GM19455 (cell line): ENCODE data around the gene CCNF.

Source experiments
- ATAC-seq: cut with Tn5 transposase; IDR thresholded peaks from one replicate; pipeline ENCODE4 v1.9.1; 2021; ENCODE audit not compliant: unreplicated experiment

CCNF gene

GRCh38 chr16:2455081-2455845 is 26.0 kb downstream of the CCNF start:
- ATAC-seq, result no peak

- ATAC-seq, result no peak
Measured at GRCh38 chr16:2456551-2457153, 27.4 kb downstream of the CCNF start.

GRCh38 chr16:2457267-2457666 is 28.0 kb downstream of the CCNF start:
- ATAC-seq, result no peak

DNA sequence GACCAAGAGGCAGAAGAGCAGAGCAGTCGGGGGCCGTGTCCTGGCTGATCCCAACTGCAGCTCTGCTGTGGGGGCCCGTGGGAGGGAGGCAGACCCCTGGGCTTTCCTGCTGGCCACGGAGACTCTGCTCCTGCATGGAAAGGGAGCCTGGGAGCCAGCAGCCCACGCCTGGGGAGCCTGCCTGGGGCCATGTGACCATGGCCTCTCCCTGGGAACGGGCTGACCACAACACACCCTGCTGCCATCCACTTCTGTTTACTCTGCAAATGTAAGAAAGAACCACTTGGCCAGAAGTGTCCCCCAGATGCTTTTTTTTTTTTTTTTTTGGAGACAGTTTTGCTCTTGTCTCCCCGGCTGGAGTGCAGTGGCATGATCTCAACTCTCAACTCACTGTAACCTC is 28.7 kb downstream of the CCNF start:
- no peak for ATAC-seq

DNA sequence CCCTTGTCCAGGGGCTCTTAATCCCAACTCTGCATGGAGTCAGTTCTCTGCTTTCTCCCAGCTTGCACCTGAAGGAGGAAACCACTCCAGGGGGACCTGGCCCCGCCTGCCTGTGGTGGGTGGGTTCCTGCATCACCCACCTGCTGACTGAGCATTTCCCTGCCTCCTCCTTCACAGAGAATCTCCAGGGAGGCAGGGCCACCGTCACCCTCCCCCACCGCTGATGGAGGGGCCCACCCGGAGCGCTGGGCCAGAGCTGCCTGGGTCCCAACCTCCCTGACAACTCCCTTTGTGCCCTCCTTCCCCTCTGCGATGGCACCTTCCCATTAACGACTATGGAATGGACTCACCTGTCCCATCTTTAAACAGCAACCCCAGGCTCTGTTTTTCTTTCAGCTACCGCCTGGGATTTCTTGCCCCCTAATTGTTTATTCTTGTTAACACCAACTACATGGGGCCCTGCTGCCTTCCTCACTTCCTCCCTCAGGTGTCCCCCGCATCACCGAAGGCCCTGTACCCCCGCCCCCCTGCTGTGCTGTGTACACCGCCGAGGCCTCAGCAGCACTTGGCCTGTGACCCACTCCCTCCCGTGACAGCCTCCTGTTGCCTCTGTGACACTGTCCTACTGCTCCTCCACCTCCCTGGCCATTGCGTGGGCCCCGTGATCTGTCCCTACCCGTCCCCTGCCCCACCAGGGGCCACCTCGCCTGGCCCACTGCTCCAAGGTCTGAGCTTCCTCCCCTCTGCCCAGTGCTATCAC is 29.8 kb downstream of the CCNF start:
- no peak for ATAC-seq

DNA sequence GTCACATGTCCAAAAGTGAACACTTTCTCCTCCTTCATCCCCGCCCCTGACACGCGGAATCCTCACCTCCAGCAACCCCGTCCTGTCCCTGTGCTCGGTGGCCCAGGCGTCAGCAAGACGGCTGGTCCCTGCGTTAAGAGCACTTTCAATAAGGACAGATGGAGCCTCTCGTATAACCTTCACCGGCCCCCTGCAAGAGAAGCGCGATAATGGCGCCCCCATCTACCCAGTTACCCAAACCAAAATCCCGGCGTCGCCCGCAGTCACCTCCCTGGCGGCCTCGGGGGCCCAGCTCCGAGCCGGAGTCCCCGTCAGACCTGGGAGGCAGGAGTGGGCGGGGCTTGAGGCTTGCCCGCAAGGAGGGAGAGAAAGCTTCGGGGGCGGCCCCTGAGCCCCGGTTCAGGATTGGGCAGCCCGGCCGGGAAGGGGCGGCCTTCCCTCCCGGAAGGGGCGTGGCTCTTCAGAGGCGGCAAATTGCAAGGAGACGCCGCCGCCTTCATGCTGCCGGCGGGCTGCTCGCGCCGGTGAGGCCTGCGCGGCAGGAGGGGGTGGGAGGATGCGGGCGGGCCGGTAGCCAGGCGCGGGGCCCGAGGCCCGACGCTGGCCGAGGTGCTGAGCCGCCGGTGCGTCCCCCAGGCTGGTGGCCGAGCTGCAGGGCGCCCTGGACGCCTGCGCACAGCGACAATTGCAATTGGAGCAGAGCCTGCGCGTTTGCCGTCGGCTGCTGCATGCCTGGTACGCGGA is 30.6 kb downstream of the CCNF start, which contains the start of gene TEDC2:
TEDC2 (plus strand) TSS at position 463 of the 744 bp plus-strand sequence; CDS start at position 499, 36 bp downstream.
- ATAC-seq, result peak; percentile 89

- ATAC-seq, result no peak
Measured at GRCh38 chr16:2460391-2460713, 31.1 kb downstream of the CCNF start.

- ATAC-seq, result no peak
Measured at GRCh38 chr16:2460916-2461315, 31.7 kb downstream of the CCNF start.

DNA sequence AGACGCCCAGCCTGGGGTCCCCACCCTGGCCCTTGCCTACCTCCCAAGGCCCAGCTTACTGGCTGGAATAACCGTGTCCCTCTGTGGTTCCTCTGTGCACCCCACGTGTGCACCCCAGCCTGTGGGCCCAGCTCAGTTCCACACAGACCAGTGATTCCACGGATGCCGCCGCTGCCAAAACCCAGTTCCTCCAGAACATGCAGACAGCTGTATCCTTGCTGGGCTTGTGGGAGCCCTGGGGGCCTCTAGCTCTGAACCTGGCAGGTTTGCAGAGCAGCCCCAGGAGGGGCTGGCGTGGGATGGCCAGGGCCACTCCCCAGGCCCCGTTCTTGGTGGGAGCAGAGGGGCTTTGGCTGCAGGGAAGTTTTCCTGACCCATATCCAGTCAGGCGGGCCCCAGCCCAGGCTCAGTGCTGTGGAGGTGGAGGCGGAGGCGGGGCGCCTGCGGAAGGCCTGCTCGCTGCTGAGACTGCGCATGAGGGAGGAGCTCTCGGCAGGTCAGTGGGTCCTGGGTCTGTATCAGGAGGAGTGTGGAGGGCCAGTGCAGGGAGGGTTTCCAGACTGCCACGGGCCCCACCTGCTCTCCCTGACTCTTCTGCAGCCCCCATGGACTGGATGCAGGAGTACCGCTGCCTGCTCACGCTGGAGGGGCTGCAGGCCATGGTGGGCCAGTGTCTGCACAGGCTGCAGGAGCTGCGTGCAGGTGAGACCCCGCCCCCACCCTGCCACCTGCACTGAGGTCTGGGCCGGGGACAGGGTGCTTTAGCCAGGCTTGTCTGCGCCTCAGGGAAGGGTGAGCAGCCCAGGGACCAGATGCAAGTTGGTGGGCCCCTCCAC is 33.0 kb downstream of the CCNF start:
- ATAC-seq, result no peak

- no peak for ATAC-seq
Measured at GRCh38 chr16:2464333-2464732, 35.1 kb downstream of the CCNF start.

GRCh38 chr16:2465653-2466415 is 36.6 kb downstream of the CCNF start:
- ATAC-seq, result no peak

GRCh38 chr16:2466667-2467527 is 37.6 kb downstream of the CCNF start:
- no peak for ATAC-seq

DNA sequence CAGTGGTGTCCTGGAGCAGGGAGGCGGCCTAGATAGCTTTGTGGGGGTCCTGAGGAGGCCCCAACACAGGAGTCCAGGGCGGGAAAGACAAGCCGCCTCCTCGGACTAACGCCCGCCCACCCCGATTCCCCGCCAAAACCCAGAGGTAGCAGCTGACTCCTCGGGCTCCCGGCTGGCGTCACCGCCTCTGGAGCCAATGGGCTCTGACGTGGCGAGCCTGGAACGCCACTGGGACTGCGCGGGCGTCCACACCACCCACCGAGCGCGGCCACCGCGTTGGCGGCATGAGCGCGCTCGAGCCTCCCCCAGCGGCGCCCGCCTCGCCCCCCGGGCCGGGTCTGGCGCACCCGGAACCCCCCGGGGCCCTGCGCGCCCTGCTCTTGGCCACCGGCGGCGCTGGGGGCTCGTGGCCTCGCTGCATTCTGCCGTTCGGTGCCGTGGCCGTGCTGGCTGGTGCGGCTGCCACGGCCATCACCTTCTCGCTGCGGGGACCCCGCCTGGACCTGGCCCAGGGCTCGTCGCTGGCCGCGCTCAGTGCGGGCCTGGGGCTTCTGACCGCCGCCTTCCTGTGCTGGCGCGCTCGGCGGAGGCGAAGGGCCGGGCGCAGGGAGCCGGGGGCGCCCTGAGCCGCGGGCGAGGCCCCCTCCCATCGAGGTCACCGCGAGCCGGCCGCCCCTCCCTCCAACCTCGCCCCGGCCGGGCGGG is 38.4 kb downstream of the CCNF start:
- no peak for ATAC-seq

DNA sequence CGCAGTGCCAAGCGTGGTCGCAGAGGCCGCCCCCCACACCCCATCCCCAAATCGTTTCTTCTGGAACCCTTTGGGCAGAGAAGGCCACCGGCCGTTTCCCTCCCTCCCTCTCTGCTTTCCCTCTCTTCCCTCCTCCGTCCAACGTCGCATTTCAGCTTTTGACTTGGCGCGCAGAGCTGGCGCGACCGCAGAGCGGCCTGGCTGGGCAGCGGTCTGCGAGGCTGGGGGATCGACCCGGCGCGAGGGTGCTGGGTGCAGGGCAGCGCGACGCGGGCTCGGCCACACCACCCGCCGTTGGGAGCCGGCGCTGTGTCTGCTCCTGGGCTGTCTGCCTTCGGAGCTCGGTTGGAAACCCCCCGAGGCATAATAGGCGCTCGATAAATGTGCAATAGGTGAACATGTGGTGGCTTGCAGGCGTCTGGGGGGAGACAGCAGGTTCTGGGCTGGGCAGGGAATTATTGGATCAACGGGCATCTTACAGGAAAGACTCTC is 39.0 kb downstream of the CCNF start:
- no peak for ATAC-seq

DNA sequence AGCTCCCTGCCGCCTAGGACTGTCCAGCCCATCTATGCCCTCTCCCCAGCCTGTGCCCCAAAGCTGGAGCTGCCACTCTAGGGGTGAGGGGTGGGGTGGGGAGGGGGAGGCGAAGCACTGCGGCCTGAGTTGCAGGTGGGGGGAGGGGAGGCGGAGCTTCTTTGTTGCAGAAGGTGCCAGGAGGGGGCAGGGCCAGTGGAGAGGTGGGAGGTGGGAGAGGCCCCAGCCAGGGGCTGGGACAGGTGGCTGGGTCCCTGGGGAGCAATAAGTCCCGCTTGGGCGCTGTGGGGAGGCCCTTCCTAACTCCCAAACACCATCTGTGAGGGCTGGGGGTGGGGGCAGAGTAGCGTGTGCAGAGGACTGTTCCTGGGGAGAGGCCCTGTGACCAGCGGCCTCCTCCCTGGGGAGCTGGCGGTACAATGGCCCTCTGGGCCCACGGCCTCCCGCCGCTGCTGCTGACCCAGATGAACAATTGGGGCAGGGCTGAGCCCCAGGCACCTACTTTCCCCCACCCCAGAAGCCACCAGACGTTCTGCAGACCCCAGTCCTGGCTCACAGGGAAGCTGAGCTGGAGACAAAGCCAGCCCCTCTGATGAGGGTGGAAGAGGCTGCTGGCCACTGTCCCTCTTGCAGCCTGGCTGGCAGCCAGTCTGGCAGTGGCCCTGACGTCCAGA is 39.6 kb downstream of the CCNF start:
- ATAC-seq, result no peak

GRCh38 chr16:2469399-2470233 is 40.4 kb downstream of the CCNF start:
- no peak for ATAC-seq

DNA sequence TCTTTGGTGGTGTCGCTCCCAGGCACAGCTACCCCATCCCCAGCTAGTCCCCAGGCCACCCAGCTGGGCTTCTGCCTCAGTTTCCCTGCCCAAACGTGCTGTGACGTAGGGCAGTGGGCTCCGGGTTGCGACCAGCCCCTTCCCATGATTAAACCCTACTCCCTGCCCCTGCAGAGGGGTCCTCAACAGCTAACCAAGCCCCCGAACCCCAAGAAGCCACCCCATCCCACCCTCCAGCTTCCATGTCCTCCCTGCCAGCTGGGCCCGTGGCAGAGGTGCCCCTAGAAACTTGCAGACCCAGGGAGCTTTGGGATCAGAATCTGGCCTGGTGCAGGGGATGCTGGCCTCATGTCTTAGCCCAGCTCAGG is 41.0 kb downstream of the CCNF start:
- no peak for ATAC-seq
